ENCODE results near the gene CDK2AP2.
A peak's percentile ranks its signal among the peaks of the same experiment; 100 is the strongest.
"Not testable (repeated sequence)": the region's sequence is repeated elsewhere in the genome, so short reads cannot be mapped to it uniquely, and the experiment has no call there.

Gene CDK2AP2

GRCh38 chr11:67483831-67484665, 23.9 kb downstream of the CDK2AP2 start:
- no peaks in the 10 kb centered on the region for H3K9me3 Mint-ChIP-seq
- H3K27me3 Mint-ChIP-seq (ENCODE audit: low read depth): peaks cover 3% of the 10 kb centered on the region
- peaks cover 36% of the 10 kb centered on the region for H3K4me1 Mint-ChIP-seq
- H3K27ac Mint-ChIP-seq: peak overlapping the region; percentile 8 to 92 (median 31)
- H3K36me3 Mint-ChIP-seq (ENCODE audit: low read depth): peaks cover 21% of the 10 kb centered on the region
- peak overlapping the region; percentile 89 to 98 (median 90) for H3K4me3 Mint-ChIP-seq
- TF ChIP-seq, protein P1, sequence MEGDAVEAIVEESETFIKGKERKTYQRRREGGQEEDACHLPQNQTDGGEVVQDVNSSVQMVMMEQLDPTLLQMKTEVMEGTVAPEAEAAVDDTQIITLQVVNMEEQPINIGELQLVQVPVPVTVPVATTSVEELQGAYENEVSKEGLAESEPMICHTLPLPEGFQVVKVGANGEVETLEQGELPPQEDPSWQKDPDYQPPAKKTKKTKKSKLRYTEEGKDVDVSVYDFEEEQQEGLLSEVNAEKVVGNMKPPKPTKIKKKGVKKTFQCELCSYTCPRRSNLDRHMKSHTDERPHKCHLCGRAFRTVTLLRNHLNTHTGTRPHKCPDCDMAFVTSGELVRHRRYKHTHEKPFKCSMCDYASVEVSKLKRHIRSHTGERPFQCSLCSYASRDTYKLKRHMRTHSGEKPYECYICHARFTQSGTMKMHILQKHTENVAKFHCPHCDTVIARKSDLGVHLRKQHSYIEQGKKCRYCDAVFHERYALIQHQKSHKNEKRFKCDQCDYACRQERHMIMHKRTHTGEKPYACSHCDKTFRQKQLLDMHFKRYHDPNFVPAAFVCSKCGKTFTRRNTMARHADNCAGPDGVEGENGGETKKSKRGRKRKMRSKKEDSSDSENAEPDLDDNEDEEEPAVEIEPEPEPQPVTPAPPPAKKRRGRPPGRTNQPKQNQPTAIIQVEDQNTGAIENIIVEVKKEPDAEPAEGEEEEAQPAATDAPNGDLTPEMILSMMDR (IDR thresholded peaks at IDR 0.05; ENCODE audit: unreplicated experiment in 3 of 3): no peak

GRCh38 chr11:67482827-67483798, 24.8 kb downstream of the CDK2AP2 start, which contains the start of gene AIP:
TSS of gene AIP (plus strand) at chr11:67483026. CDS start at chr11:67483159, 133 bp downstream.
- TF ChIP-seq, protein P1 (IDR thresholded peaks at IDR 0.05; ENCODE audit: unreplicated experiment in 3 of 3): peak in 1 of 3 experiments; percentile 14
- Mint-ChIP-seq H3K4me1 (peaks cover 36% of the 10 kb centered on the region), H3K36me3 (ENCODE audit: low read depth) (peaks cover 21% of the 10 kb centered on the region), H3K27ac (peak within 1 kb of the TSS; percentile 92 to 98 (median 96)), H3K4me3 (peak within 1 kb of the TSS; percentile 89 to 98 (median 90)), H3K9me3 (no peaks in the 10 kb centered on the region), H3K27me3 (ENCODE audit: low read depth) (peaks cover 5% of the 10 kb centered on the region)

GRCh38 chr11:67482275-67482826, 25.6 kb downstream of the CDK2AP2 start:
- Mint-ChIP-seq H3K36me3 (ENCODE audit: low read depth) (peaks cover 13% of the 10 kb centered on the region), H3K4me1 (peaks cover 36% of the 10 kb centered on the region), H3K4me3 (peak overlapping the region; percentile 89 to 98 (median 90)), H3K9me3 (no peaks in the 10 kb centered on the region), H3K27ac (peak overlapping the region; percentile 92 to 98 (median 96)), H3K27me3 (ENCODE audit: low read depth) (peaks cover 5% of the 10 kb centered on the region)
- TF ChIP-seq, protein P1 (IDR thresholded peaks at IDR 0.05; ENCODE audit: unreplicated experiment in 3 of 3): no peak

- not testable (repeated sequence) for H3K9me3 Mint-ChIP-seq; H3K4me1 Mint-ChIP-seq; H3K36me3 Mint-ChIP-seq (ENCODE audit: low read depth); H3K27ac Mint-ChIP-seq; H3K4me3 Mint-ChIP-seq; H3K27me3 Mint-ChIP-seq (ENCODE audit: low read depth)
Measured at GRCh38 chr11:67477344-67478050, 30.5 kb downstream of the CDK2AP2 start.

DNA sequence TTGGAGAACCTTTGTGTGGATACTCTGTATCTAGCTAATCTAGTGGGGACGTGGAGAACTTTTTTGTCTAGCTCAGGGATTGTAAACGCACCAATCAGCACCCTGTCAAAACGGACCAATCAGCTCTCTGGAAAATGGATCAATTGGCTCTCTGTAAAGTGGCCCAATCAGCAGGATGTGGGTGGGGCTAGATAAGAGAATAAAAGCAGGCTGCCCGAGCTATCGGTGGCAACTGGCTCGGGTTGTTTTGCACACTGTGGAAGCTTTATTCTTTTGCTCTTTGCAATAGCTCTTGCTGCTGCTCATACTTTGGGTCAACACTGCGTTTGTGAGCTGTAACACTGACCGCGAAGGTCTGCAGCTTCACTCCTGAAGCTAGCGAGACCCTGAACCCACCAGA, 31.3 kb downstream of the CDK2AP2 start:
- H3K4me1 Mint-ChIP-seq; H3K36me3 Mint-ChIP-seq (ENCODE audit: low read depth); H3K27me3 Mint-ChIP-seq (ENCODE audit: low read depth); H3K27ac Mint-ChIP-seq; H3K9me3 Mint-ChIP-seq; H3K4me3 Mint-ChIP-seq: not testable (repeated sequence)

DNA sequence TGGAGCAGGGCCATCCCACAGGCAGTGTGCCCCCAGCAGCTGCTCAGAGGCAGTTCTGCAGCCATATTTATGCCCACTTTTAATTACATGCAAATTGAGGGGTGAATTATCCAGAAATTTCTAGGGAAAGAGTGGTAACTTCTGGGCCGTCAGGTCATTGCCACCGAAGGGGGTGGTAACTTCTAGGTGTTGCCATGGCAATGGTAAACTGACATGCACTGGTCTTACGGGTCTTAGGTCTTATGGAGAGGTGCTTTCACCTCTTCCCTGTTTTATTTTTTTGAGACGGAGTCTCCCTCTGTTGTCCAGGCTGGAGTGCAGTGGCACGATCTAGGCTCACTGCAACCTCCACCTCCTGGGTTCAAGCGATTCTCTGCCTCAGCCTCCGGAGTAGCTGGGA, 35.1 kb downstream of the CDK2AP2 start:
- Mint-ChIP-seq H3K36me3 (ENCODE audit: low read depth) (no peaks in the 10 kb centered on the region), H3K4me1 (peaks cover under 1% of the 10 kb centered on the region), H3K9me3 (no peaks in the 10 kb centered on the region), H3K27ac (no peak overlapping the region), H3K4me3 (no peak overlapping the region), H3K27me3 (ENCODE audit: low read depth) (no peaks in the 10 kb centered on the region)
- TF ChIP-seq, protein P1 (IDR thresholded peaks at IDR 0.05; ENCODE audit: unreplicated experiment in 3 of 3): no peak
